ENCODE data around the gene MRPS26.
A peak's percentile ranks its signal among the peaks of the same experiment; 100 is the strongest.
"Not testable (repeated sequence)": the region's sequence is repeated elsewhere in the genome, so short reads cannot be mapped to it uniquely, and the experiment has no call there.

Gene MRPS26

DNA sequence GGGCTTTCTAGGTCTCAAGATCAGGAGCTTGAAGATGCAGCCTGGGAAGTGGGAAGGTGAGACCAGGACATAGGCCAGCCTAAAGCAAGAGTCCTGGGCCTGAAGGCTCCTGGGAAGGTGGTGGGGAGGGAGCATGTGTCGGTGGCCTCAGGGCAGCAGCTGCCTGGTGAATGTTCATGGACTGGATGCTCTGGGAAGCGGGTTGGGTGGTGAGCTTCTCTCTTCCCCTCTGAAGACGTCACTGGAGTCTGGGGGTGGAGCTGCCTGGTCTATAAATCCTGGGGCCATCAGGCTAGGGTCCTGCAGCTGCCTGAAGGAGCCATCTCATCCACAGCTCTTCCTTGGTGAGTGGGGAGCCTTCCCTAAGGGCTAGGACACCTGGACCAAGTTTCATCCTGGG is 2.5 kb upstream of the MRPS26 start, which contains the start of gene GNRH2:
Gene GNRH2, plus strand, starts transcription at position 301 of the 400 bp plus-strand sequence. CDS start 793 bp downstream, outside the sequence.
- no peak for DNase-seq

DNA sequence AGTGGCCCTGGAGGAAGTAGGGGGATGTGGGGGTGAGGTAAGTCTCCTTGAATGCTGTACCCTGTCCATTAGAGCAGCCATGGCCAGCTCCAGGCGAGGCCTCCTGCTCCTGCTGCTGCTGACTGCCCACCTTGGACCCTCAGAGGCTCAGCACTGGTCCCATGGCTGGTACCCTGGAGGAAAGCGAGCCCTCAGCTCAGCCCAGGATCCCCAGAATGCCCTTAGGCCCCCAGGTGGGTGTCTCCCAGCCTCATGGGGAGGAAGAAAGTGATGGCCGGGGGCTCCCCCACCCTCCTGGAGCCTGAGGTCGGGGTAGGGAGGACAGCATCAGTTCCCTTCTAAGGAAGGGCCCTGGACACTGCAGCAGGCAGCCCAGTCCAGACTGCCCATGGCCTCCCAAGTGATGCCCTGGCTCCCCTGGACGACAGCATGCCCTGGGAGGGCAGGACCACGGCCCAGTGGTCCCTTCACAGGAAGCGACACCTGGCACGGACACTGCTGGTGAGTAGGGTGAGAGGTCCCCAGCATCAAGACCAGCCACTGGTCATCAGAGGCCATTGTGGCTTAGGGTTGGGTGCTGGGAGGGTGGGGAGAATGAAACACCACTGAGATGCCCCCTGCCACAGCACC is 1.4 kb upstream of the MRPS26 start:
- no peak for DNase-seq

DNA sequence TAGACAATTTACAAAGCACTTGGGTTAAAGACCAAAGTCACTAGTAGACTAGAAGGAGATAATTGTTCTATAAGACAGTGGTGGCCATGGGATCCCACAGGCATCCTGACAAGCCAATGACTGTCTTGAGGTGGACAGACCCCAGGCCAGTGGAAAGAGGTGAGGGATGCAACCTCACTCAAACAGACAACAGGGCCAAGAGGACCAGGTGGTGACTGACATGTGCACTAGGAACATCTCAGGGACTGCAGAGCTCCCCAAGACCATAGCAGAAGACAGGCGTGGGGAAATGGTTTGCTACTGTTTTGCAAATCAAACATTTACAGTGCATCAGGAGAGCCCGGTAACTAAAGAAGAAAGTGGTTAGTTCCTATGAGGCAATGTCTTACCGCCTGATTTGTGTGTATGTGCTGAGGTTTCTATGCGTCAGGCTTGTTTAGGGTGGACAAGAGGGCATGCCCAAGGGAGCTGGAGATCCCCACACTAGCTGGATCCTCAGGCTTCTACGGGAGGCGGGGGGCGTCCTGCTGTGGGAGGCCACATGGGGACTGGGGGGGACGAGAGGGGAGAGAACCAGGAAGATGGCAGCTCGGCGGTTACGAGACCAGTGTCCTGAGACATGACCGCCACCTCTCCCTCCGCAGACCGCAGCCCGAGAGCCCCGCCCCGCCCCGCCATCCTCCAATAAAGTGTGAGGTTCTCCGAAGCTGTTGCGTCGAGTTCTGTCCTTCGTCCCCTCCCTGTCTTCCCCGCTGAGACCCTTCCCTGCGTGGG is 623 bp upstream of the MRPS26 start:
- DNase-seq, result peak; percentile 64

DNA sequence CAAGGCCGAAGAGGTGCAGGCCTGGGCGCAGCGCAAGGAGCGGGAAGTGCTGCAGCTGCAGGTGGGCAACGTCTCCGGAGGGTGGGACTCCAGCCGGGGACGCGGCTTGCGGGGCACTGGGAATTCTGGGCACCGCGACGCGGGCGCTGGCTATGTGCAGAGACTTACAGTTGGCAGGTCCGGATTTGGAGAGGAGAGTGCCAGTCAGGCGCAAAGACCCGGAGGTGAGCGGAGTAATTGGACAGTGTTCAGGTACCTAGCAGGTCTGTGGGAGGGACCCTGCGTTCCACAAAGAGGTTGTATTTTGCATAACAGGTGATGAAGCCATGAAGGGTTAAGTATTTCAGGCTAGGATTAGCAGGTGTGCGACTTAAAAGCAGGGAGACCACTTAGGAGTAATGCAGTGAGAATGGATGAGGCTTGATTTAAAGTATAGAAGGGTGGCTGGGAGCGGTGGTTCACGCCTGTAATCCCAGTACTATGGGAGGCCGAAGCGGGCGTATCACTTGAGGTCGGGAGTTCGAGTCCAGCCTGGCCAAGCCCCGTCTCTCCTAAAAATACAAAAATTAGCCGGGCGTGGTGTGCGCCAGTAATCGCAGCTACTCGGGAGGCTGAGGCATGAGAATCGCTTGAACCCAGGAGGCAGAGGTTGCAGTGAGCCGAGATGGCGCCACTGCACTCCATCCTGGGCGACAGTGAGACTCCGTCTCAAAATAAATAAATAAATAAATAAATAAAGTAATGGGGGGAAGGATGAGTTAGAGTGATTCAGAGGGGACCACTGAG is 1.0 kb downstream of the MRPS26 start:
- DNase-seq, result peak; percentile 16

DNA sequence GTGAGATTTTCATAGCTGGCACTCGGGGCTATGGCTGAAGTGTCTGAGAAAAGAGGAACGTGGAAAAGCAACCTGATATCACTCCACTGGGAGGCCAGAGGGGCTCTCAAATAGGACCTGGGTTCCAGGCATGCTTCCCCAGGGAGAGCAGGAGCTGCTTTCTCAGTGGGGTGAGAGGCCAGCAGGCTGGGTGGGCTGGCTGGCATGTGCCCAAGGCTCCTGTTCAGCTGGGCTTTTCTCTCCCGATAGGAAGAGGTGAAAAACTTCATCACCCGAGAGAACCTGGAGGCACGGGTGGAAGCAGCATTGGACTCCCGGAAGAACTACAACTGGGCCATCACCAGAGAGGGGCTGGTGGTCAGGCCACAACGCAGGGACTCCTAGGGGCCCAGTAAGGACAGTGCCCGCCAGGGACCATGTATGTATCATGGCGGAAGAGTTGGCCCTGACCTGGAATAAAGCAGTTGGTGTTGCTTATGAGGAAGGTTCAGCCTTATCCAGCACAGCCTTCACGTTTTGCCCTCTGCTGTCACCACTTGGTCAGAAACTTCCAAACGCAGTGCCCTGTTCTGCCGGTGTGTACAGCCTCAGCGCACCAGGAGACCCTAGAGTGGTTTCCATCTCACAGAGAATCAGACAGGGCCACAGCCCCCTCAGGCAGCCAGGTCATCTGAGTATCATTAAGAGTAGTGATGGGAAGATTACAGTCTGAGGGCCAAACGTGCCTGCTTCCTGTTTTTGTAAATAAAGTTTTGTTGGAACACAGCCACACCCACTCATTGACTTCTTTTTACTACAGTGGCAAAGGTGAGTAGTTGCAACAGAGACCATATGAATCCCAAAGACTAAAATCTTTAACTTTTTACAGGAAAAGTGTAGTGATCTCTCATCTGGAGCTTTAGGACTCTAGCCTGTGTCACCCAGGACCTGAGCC is 1.9 kb downstream of the MRPS26 start:
- DNase-seq, result no peak

DNA sequence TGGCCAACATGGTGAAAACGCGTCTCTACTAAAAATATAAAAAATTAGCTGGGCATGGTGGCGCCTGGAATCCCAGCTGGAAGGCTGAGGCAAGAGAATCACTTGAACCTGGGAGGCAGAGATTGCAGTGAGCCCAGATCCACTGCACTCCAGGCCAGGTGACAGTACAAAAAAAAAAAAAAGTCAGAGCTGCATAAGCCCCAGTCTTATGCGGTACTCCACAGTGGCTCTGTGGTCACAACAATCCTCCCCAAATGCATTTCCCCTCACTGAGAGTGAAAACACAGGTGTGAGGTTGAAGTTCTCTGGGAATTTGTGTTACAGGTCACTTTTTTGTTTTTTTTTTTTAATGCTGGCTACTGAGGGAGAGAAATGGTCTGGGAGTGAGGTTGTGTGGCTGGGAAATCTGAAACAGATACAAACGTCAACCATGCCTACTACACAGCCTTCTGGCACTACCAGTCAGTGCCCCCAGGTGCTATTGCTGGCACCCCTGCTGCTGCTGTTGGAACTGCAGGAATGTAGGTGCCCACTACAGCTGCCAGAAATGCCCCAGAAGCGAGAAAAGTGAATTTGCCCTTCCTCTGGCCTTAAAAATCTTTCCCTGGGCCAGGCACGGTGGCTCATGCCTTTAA is 5.7 kb downstream of the MRPS26 start:
- DNase-seq, result no peak

DNA sequence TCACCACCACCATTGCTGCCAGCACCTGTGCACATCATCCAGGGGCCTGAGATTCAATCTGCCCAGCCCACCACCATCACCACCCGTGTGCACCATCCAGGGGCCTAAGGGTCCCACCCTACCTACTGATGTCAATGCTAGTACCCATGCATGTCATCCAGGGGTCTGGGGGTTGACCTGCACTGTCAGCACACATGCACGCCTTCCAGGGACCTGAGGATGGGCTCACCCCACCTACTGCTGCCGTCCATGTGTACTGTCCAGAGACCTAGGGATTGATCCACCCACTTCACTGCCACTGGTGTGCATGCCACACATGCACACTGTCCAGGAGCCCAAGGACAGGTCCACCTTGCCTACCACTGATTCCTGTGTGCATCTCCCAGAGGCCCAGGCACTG is 13.6 kb downstream of the MRPS26 start:
- no peak for DNase-seq

DNA sequence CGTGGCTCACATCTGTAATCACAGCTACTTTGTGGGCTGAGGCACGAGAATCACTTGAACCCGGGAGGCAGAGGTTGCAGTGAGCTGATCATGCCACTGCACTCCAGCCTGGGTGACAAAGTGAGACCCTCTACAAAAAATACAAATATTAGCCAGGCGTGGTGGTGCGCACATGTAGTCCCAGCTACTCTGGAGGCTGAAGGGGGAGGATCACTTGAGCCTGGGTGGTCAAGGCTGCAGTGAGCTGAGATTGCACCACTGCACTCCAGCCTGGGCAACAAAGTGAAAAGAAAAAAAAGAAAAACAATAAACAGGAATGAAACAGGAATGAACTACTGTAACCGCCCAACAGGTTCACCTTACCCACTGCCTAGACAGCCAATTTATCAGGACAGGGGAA is 18.3 kb downstream of the MRPS26 start:
- DNase-seq, result not testable (repeated sequence)

DNA sequence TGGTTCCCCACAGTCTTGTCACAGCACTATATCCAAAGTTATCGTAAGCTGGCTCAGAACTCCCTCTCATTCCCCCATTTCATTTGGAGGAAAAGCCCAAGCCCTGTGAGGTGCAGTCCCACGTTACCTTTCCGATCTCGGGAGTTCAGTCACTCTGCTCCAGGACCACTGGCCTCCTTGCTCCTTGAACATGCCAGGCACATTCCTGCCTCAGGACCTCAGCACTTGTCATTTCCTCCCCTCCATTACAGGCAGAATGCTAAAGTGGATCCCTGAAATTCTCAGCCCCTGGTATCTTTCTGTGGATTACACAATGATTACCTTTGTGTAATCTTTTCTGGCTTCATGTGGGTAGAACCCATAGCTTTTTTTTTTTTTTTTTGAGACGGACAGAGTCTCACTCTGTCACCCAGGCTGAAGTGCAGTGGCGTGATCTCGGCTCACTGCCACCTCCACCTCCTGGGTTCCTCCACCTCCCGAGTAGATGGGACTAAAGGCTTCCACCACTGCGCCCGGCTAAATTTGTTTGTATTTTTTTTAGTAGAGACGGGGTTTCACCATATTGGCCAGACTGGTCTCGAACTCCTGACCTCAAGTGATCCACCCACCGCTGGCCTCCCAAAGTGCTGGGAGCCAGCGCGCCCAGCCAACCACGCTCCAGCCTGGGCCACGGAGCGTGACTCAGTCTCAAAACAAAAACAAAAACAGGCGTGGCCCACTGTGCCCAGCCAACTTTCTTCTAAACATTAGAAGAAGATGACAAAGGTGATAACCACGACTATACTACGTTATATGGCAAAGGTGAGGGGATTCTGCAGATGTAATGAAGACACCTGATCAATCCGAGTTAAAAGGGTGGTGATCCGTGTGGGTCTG is 21.5 kb downstream of the MRPS26 start:
- DNase-seq, result no peak

DNA sequence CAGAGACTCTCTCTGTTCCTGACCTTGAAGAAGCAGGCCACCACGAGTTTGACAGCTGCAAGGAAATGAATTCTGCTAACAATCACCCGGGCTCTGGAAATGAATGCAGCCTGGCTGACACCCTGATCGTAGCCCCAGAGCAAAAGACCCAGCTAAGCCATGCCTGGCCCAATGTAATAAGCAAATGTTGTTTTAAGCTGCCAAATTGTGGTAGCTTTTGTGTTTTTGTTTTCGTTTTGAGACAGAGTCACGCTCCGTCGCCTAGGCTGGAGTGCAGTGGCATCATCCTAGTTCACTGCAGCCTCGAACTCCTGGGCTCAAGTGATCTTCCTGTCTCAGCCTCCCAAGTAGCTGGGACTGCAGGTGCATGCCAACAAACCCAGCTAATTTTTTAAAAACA is 22.2 kb downstream of the MRPS26 start:
- no peak for DNase-seq

DNA sequence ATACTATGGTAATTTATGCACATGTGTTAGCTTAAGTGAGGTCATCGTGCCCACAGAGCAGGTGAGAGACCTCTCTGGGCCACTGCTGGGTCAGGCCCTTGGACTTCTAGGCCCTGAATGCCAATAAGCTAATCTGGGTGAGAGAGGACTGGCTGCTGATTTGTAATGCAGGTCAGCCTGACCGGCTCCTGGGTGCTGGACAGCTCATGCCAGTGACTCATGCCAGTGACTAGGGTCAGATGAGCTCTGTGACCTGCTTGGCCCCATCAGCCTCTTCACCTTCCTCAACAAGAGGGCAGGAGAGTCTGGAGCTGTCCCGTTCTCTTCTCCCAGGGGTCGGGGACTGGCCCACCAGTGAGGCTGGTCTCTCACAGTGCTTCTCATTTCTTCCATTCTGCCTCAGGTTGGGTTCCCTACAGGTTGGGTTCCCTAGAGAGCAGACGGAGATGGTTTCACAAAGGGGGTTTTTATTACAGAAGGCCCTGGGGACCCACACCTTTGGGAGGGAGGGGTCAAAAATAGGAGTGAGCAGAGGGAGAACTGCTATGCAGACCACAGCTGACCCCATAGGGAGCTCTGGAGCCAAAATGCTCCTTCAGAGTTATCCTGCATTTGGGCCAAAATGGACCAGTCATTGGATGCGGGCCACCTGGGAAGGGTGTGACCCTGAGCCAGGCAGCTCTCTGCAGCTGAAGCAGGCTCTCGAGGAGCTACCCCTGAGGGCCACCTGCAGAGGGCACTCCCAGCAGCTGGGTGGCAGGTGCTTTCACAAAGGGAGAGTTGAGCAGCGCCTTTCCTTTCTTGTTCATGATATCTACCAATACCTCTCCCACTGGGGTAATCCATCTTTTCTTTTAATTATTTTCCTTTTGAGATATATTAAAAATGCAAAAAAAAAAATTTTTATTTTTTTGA is 23.4 kb downstream of the MRPS26 start:
- DNase-seq, result peak; percentile 21

DNA sequence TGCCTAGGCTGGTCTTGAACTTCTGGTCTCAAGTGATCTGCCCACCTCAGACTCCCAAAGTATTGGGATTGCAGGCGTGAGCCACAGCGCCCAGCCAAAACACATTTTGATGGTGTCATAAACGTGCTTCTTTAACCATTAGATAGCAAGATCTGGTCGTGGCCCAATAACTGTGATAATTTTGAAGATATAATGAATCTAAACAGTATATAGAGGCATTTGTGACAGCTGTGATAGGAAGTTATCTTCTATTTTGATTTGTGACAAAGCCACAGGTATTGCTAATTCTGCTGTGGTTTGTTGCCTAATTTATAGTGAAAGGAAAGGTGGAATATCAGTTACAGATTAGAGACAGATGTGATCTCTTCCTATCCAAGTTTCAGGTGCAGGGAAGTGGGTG is 24.9 kb downstream of the MRPS26 start:
- DNase-seq, result no peak

DNA sequence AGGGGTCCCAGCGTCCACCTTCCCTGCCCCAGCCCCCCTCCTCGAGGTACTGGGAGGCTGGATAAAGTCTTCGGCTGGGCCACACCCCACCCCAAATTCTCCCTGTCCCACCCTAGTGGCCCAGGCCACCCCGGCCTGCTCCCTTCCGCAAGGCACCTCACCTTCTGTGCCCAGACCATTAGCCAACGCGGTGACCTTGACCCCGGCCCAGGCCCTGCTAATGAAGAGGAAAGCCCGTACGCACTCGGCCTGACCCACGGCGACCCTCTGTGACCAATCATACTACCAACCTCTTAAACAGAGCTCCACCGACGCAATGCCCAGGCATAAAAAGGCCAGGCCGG is 25.4 kb downstream of the MRPS26 start:
- DNase-seq, result no peak

DNA sequence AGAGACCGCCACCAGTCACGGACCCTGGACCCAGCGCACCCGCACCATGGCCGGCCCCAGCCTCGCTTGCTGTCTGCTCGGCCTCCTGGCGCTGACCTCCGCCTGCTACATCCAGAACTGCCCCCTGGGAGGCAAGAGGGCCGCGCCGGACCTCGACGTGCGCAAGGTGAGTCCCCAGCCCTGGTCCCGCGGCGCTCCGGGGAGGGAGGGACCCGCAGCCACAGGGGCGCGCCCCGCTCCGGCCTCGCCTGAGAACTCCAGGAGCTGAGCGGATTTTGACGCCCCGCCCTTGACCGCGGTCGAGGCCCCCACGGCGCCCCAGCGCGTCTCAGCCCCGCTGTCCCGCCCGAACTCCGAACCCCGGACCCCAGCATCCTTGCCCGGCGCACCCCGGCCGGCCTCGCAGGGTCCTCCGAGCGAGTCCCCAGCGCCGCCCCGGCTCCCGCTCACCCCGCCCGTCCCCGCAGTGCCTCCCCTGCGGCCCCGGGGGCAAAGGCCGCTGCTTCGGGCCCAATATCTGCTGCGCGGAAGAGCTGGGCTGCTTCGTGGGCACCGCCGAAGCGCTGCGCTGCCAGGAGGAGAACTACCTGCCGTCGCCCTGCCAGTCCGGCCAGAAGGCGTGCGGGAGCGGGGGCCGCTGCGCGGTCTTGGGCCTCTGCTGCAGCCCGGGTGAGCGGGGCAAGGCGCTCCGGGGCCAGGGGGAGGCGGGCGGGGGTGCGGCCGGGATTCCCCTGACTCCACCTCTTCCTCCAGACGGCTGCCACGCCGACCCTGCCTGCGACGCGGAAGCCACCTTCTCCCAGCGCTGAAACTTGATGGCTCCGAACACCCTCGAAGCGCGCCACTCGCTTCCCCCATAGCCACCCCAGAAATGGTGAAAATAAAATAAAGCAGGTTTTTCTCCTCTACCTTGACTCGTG is 26.0 kb downstream of the MRPS26 start, which contains the start of gene OXT:
Gene OXT, plus strand, starts transcription at position 11 of the 920 bp plus-strand sequence. Its CDS starts 36 bp downstream, at position 47.
- peak; percentile 56 for DNase-seq

DNA sequence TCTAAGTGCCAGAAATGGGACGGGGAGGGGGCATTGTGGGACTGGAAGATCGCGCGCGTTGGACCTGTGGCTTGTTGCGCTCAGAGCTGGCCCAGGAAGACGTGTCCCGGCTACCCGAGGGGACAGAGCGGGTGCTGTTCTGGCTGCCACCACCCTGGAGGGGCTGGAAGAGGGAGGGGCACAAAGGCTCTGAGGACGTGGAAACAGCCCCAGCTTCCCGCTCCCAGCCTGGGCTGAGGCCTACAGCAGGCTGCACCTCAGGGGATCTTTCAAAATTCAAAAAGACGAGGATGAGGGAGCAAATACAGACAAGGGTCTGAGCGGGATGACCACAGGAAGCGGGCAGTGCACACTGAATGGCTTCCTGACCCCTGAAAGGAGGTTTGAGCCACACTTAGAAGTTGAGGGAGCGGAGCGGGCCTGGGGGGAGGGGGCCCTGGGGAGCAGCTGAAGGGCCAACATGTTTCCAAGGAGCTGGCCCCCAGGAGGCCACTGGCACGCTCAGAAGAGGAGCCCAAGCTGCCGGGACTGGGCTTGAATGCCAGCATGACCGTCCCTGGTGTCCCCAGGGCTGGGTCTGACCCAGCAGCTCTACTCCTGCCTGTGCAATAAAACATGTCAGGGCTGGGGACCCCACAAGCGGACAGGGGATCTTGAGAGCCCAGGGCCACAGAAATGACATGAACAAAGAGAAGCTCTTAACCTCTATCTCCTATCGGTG is 26.8 kb downstream of the MRPS26 start:
- no peak for DNase-seq

DNA sequence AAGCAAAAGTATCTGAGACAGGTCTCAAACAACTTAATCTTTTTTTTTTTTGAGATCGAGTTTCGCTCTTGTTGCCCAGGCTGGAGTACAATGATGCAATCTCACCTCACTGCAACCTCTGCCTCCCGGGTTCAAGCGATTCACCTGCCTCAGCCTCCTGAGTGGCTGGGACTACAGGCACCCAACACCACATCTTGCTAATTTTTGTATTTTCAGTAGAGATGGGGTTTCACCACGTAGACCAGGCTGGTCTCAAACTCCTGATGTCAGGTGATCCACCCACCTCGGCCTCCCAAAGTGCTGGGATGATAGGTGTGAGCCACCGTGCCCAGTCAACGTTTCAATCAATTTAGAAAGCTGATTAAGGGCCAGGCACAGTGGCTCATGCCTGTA is 27.4 kb downstream of the MRPS26 start:
- not testable (repeated sequence) for DNase-seq

DNA sequence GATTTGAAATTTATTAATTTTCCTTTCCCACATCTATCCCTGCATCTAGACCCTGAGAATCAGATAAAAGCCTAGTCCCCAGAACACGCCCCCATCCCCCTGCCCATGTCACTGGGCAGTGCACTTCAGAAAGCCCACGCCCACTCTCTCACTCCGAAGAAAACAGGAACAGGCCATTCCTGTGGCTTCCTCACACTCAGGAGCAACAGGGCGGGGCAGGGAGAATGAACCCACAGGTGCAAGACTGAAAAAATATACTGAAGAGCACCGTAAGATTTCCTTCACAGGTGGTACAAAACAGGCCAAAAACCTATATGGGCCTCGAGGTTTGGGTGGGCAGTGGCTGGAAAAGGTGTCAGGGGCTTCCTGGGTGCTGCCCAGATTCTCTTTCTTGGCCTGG is 29.0 kb downstream of the MRPS26 start:
- DNase-seq, result no peak

DNA sequence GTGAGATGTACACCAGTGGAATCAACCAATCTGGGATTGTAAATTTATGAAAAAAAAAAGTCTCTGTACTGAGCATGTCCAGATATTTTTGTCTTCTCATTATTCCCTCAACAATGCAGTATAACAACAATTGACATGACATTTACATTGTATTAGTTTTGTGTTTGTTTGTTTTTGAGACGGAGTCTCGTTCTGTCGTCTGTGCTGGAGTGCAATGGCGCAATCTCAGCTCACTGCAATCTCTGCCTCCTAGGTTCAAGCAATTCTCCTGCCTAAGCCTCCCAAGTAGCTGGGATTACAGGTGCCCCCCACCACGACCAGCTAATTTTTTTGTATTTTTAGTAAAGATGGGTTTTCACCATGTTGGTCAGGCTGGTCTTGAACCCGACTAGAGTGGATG is 29.5 kb downstream of the MRPS26 start:
- not testable (repeated sequence) for DNase-seq
